DND-41 (cell line): ENCODE measurements around the gene NAV3.

ENCODE experiments used
- ATAC-seq: fragments of 200-7000 bp; cut with Tn5 transposase; 3 replicates; pipeline ENCODE4 v1.9.1; 2021; ENCODE audit warnings: low read depth; ENCODE audit not compliant: insufficient read depth
- DNase-seq: peaks from one replicate; pipeline ENCODE4 v3.0.0-alpha.2; 2020
- H2AFZ ChIP-seq: 2 replicates; pipeline ENCODE4 v1.6.0; 2012; ENCODE audit warnings: low read depth, low read length
- H3K27ac ChIP-seq: 2 replicates; pipeline ENCODE4 v1.5.1; 2012; ENCODE audit warnings: low read length, inconsistent platforms
- H3K27me3 ChIP-seq: fragments of 200-600 bp; sonication (generic); 2 replicates; pipeline ENCODE4 v1.6.0; 2012; ENCODE audit warnings: low read length, mild to moderate bottlenecking, inconsistent platforms; ENCODE audit not compliant: insufficient read depth, poor library complexity
- H3K36me3 ChIP-seq: 2 replicates; pipeline ENCODE4 v1.5.1; 2012; ENCODE audit warnings: low read length, inconsistent platforms; ENCODE audit not compliant: insufficient read depth
- H3K4me1 ChIP-seq: 2 replicates; pipeline ENCODE4 v1.5.1; 2012; ENCODE audit warnings: mild to moderate bottlenecking, low read length; ENCODE audit not compliant: insufficient read depth
- H3K4me2 ChIP-seq: 2 replicates; pipeline ENCODE4 v1.6.0; 2012; ENCODE audit warnings: mild to moderate bottlenecking, moderate library complexity, low read length, inconsistent platforms; ENCODE audit not compliant: insufficient read depth
- H3K4me3 ChIP-seq, 2 experiments: fragments of 200-600 bp in 1 of 2; shearing (Covaris generic) in 1 of 2; 2 replicates each; pipeline ENCODE4 v1.5.1; 2012 to 2016; ENCODE audit warnings: inconsistent platforms in 2 of 2, low read length in 2 of 2, mild to moderate bottlenecking in 2 of 2, low read depth in 1 of 2, moderate library complexity in 1 of 2
- H3K79me2 ChIP-seq: 2 replicates; pipeline ENCODE4 v1.6.0; 2012; ENCODE audit warnings: low read length, inconsistent platforms; ENCODE audit not compliant: insufficient read depth
- H3K9ac ChIP-seq: 2 replicates; pipeline ENCODE4 v1.6.0; 2012; ENCODE audit warnings: low read depth, mild to moderate bottlenecking, inconsistent platforms, low read length, moderate library complexity
- H3K9me3 ChIP-seq: 2 replicates; pipeline ENCODE4 v1.5.1; 2012; ENCODE audit warnings: low read length, moderate library complexity, mild to moderate bottlenecking, inconsistent platforms; ENCODE audit not compliant: insufficient read depth, severe bottlenecking
- H4K20me1 ChIP-seq: 2 replicates; pipeline ENCODE4 v1.6.0; 2012; ENCODE audit warnings: low read length; ENCODE audit not compliant: insufficient read depth
- CTCF ChIP-seq: IDR thresholded peaks from 2 replicates; pipeline ENCODE4 v1.5.1; 2012; ENCODE audit warnings: borderline replicate concordance, low read length, moderate library complexity, mild to moderate bottlenecking; ENCODE audit not compliant: poor library complexity, severe bottlenecking; ENCODE audit errors: extremely low read depth
- EZH2 ChIP-seq: IDR thresholded peaks from 3 replicates; pipeline ENCODE4 v1.6.1; 2012; ENCODE audit warnings: borderline replicate concordance, low read depth, mild to moderate bottlenecking, moderate library complexity, low read length, inconsistent platforms; ENCODE audit not compliant: severe bottlenecking

NAV3 gene

GRCh38 chr12:78088391-78088832, 257.7 kb downstream of the NAV3 start:
- Histone ChIP-seq H4K20me1 (no peaks in the 10 kb centered on the region), H3K4me2 (no peak overlapping the region), H3K27ac (no peak overlapping the region), H3K79me2 (no peaks in the 10 kb centered on the region), H3K27me3 (no peaks in the 10 kb centered on the region), H3K9ac (no peak overlapping the region), H3K4me3 (no peak overlapping the region), H2AFZ (no peak overlapping the region), H3K36me3 (no peaks in the 10 kb centered on the region), H3K9me3 (no peaks in the 10 kb centered on the region), H3K4me1 (no peaks in the 10 kb centered on the region)
- ATAC-seq = no peak
- no peak for DNase-seq
- no peak for TF ChIP-seq EZH2
- no peak for TF ChIP-seq CTCF

GRCh38 chr12:78090266-78090665, 259.6 kb downstream of the NAV3 start:
- no peaks in the 10 kb centered on the region for H3K27me3 ChIP-seq
- H3K9me3 ChIP-seq = no peaks in the 10 kb centered on the region

GRCh38 chr12:78095623-78096022, 264.9 kb downstream of the NAV3 start:
- Histone ChIP-seq H3K9ac (no peak overlapping the region), H3K36me3 (no peaks in the 10 kb centered on the region), H2AFZ (no peak overlapping the region), H4K20me1 (no peaks in the 10 kb centered on the region), H3K4me2 (no peak overlapping the region), H3K4me3 (no peak overlapping the region), H3K27me3 (no peaks in the 10 kb centered on the region), H3K27ac (no peak overlapping the region), H3K79me2 (no peaks in the 10 kb centered on the region), H3K9me3 (no peaks in the 10 kb centered on the region), H3K4me1 (no peaks in the 10 kb centered on the region)
- TF ChIP-seq CTCF = no peak
- no peak for TF ChIP-seq EZH2
- no peak for ATAC-seq
- DNase-seq = no peak

More at GRCh38 chr12:78090266-78090665, 259.6 kb downstream of the NAV3 start:
- H3K27ac ChIP-seq = no peak overlapping the region
- no peaks in the 10 kb centered on the region for H3K36me3 ChIP-seq
- H3K4me2 ChIP-seq = no peak overlapping the region
- no peaks in the 10 kb centered on the region for H3K4me1 ChIP-seq
- H4K20me1 ChIP-seq = no peaks in the 10 kb centered on the region
- TF ChIP-seq CTCF (no peak), EZH2 (no peak)
- DNase-seq = no peak
- no peak overlapping the region for H2AFZ ChIP-seq
- H3K79me2 ChIP-seq = no peaks in the 10 kb centered on the region
- no peak for ATAC-seq
- H3K9ac ChIP-seq = no peak overlapping the region
- no peak overlapping the region for H3K4me3 ChIP-seq

- DNase-seq = no peak
- no peak for ATAC-seq
- H3K9ac ChIP-seq = no peak overlapping the region
Observed at GRCh38 chr12:78096909-78097597, 266.4 kb downstream of the NAV3 start.

More at GRCh38 chr12:78096909-78097597, 266.4 kb downstream of the NAV3 start:
- H3K4me2 ChIP-seq = no peak overlapping the region
- no peaks in the 10 kb centered on the region for H3K36me3 ChIP-seq
- TF ChIP-seq CTCF (no peak), EZH2 (no peak)
- H2AFZ ChIP-seq = no peak overlapping the region
- H3K4me3 ChIP-seq = no peak overlapping the region
- no peaks in the 10 kb centered on the region for H3K4me1 ChIP-seq
- no peaks in the 10 kb centered on the region for H3K79me2 ChIP-seq
- H3K9me3 ChIP-seq = no peaks in the 10 kb centered on the region
- no peak overlapping the region for H3K27ac ChIP-seq
- H3K27me3 ChIP-seq = no peaks in the 10 kb centered on the region
- no peaks in the 10 kb centered on the region for H4K20me1 ChIP-seq
